IMR-90 (cell line): ENCODE data around the gene NAT14. TPM values are rescaled to one million over a fixed set of nuclear protein-coding genes. Genes with fewer than 3 reads are reported as not detected.

Experiments
- ATAC-seq: fragments of 200-7000 bp; cut with Tn5 transposase; 2 replicates; pipeline ENCODE4 v1.9.1; 2020; ENCODE audit warnings: low read depth, mild to moderate bottlenecking, moderate library complexity
- BruUV-seq: library from RNA; stranded (reverse); fragments of 400-500 nt; replicated peaks from 2 replicates; lab custom pipeline; 2021; lab: Mats Ljungman, UMichigan
- CTCF ChIA-PET: fragments of 300-600 bp; formaldehyde crosslinking; extraction: SDS; loops from one replicate; lab custom pipeline; 2021; ENCODE audit warnings: antibody characterized with exemption; lab: Yijun Ruan, JAX
- POLR2A ChIA-PET: fragments of 300-600 bp; sonication (Branson Sonifier 250); formaldehyde crosslinking; loops from one replicate; lab custom pipeline; 2022; ENCODE audit warnings: antibody characterized with exemption; ENCODE audit not compliant: unreplicated experiment; lab: Charles Lee
- DNase-seq: peaks from one replicate; pipeline ENCODE4 v3.0.0; 2013
- H2AFZ ChIP-seq: replicated peaks from 2 replicates; pipeline ENCODE3; 2013; ENCODE audit warnings: low read length, mild to moderate bottlenecking; ENCODE audit not compliant: poor library complexity
- H2AK5ac ChIP-seq: 2 replicates; pipeline ENCODE4 v1.6.1; 2013; ENCODE audit warnings: low read depth, low read length, inconsistent platforms
- H2AK9ac ChIP-seq: replicated peaks from 2 replicates; pipeline ENCODE3; 2013; ENCODE audit warnings: mild to moderate bottlenecking, low read depth, low read length, moderate library complexity; ENCODE audit not compliant: poor library complexity
- H2BK120ac ChIP-seq: 2 replicates; pipeline ENCODE4 v1.6.1; 2013; ENCODE audit warnings: low read depth, low read length, inconsistent platforms
- H2BK15ac ChIP-seq: 3 replicates; pipeline ENCODE4 v1.6.1; 2013; ENCODE audit warnings: low read depth, low read length, inconsistent platforms
- H2BK20ac ChIP-seq: 2 replicates; pipeline ENCODE4 v1.6.1; 2013; ENCODE audit warnings: low read depth, mild to moderate bottlenecking, inconsistent platforms, low read length, moderate library complexity
- H2BK5ac ChIP-seq: 2 replicates; pipeline ENCODE4 v1.6.1; 2013; ENCODE audit warnings: mild to moderate bottlenecking, low read depth, low read length, inconsistent platforms; ENCODE audit not compliant: poor library complexity, severe bottlenecking
- H3K14ac ChIP-seq: replicated peaks from 2 replicates; pipeline ENCODE4 v1.6.1; 2013; ENCODE audit warnings: low read depth, low read length, inconsistent platforms
- H3K18ac ChIP-seq: 2 replicates; pipeline ENCODE4 v1.6.1; 2013; ENCODE audit warnings: low read depth, low read length, control low read depth
- H3K23ac ChIP-seq: 2 replicates; pipeline ENCODE4 v1.6.1; 2013; ENCODE audit warnings: low read depth, low read length, inconsistent platforms
- H3K27ac ChIP-seq: 2 replicates; pipeline ENCODE4 v1.5.1; 2013; ENCODE audit warnings: mild to moderate bottlenecking, control low read depth, low read length; ENCODE audit not compliant: insufficient read depth
- H3K27me3 ChIP-seq: 2 replicates; pipeline ENCODE4 v1.6.1; 2013; ENCODE audit warnings: low read length; ENCODE audit not compliant: control insufficient read depth, insufficient read depth
- H3K36me3 ChIP-seq: 2 replicates; pipeline ENCODE4 v1.6.1; 2013; ENCODE audit warnings: low read length, mixed read lengths; ENCODE audit not compliant: control insufficient read depth, insufficient read depth
- H3K4ac ChIP-seq: 2 replicates; pipeline ENCODE4 v1.6.1; 2013; ENCODE audit warnings: low read depth, low read length, inconsistent platforms
- H3K4me1 ChIP-seq: 2 replicates; pipeline ENCODE4 v1.6.1; 2013; ENCODE audit warnings: low read length, mixed read lengths; ENCODE audit not compliant: control insufficient read depth, insufficient read depth
- H3K4me2 ChIP-seq: 2 replicates; pipeline ENCODE4 v1.6.1; 2013; ENCODE audit warnings: low read depth, mild to moderate bottlenecking, control low read depth, low read length, moderate library complexity
- H3K4me3 ChIP-seq: 2 replicates; pipeline ENCODE4 v1.5.1; 2013; ENCODE audit warnings: low read depth, mild to moderate bottlenecking, control low read depth, low read length, moderate library complexity; ENCODE audit not compliant: insufficient read depth
- H3K56ac ChIP-seq: 2 replicates; pipeline ENCODE4 v1.6.1; 2013; ENCODE audit warnings: low read length, inconsistent platforms; ENCODE audit not compliant: insufficient read depth; ENCODE audit errors: extremely low read depth
- H3K79me1 ChIP-seq, 2 experiments: 2 replicates each; pipeline ENCODE4 v1.6.1; 2013; ENCODE audit warnings: low read length in 2 of 2, inconsistent platforms in 1 of 2, low read depth in 1 of 2
- H3K9ac ChIP-seq: 2 replicates; pipeline ENCODE4 v1.6.1; 2013; ENCODE audit warnings: low read depth, low read length, control low read depth
- H3K9me1 ChIP-seq: 2 replicates; pipeline ENCODE4 v1.6.1; 2013; ENCODE audit warnings: low read length, inconsistent platforms; ENCODE audit not compliant: insufficient read depth
- H3K9me3 ChIP-seq: 2 replicates; pipeline ENCODE4 v1.6.1; 2013; ENCODE audit warnings: low read length; ENCODE audit not compliant: control insufficient read depth, insufficient read depth
- H4K20me1 ChIP-seq: 2 replicates; pipeline ENCODE4 v1.6.1; 2013; ENCODE audit warnings: low read length, inconsistent platforms; ENCODE audit not compliant: insufficient read depth
- H4K5ac ChIP-seq: 2 replicates; pipeline ENCODE4 v1.6.1; 2013; ENCODE audit warnings: mild to moderate bottlenecking, low read depth, low read length, control low read depth
- H4K8ac ChIP-seq, 2 experiments: 2 replicates each; pipeline ENCODE4 v1.6.1; 2013; ENCODE audit warnings: low read depth in 2 of 2, low read length in 2 of 2, control low read depth in 1 of 2, inconsistent platforms in 1 of 2
- H4K91ac ChIP-seq: 2 replicates; pipeline ENCODE4 v1.6.1; 2013; ENCODE audit warnings: low read depth, low read length, inconsistent platforms; ENCODE audit not compliant: insufficient read depth
- CEBPB ChIP-seq: IDR thresholded peaks from 2 replicates; pipeline ENCODE4 v1.6.1; 2012; ENCODE audit warnings: low read depth, low read length, improper control_type of control experiment
- WGBS, 2 experiments: methylation state at CpG; one replicate each; pipeline versions ENCODE4 v1.1.5 to v1.1.7; 2013; ENCODE audit warnings: missing lambda C conversion rate in 2 of 2; ENCODE audit not compliant: insufficient read length in 1 of 2; ENCODE audit errors: extremely low coverage in 2 of 2; 5-methylcytosine and 5-hydroxymethylcytosine counted together
- dilution Hi-C: fragments of 300-500 bp; cut with HindIII; formaldehyde crosslinking; loops from one replicate; pipeline ENCODE4 v1.14.3; 2018; ENCODE audit warnings: low sequenced_read_pairs; ENCODE audit not compliant: unreplicated experiment
- in situ Hi-C: fragments of 300-500 bp; cut with MboI; formaldehyde crosslinking; loops from 3 replicates; pipeline ENCODE4 v1.14.3; 2019; ENCODE audit warnings: low sequenced_read_pairs, inconsistent platforms, mixed read lengths
- intact Hi-C: fragments of 100-400 bp; cut with micrococcal nuclease; formaldehyde crosslinking; loops from 2 replicates; pipeline ENCODE4 v1.10.0; 2022
- polyA plus RNA-seq, 3 experiments: library from polyadenylated mRNA; depleted of rRNA; stranded (reverse); fragments of >200 nt; gene quantifications; 2 replicates each; pipeline ENCODE4 v1.2.3, GENCODE V29; 2012; ENCODE audit warnings: low replicate concordance in 1 of 3
- total RNA-seq: library from RNA; depleted of rRNA; stranded (reverse); fragments of >200 nt; gene quantifications from 2 replicates; pipeline ENCODE4 v1.2.3, GENCODE V29; 2012

Gene NAT14
- total and polyA plus RNA-seq, 2 of the 4 experiments (the other 2 are of a cell fraction): 4.3 to 41.2 TPM

DNA sequence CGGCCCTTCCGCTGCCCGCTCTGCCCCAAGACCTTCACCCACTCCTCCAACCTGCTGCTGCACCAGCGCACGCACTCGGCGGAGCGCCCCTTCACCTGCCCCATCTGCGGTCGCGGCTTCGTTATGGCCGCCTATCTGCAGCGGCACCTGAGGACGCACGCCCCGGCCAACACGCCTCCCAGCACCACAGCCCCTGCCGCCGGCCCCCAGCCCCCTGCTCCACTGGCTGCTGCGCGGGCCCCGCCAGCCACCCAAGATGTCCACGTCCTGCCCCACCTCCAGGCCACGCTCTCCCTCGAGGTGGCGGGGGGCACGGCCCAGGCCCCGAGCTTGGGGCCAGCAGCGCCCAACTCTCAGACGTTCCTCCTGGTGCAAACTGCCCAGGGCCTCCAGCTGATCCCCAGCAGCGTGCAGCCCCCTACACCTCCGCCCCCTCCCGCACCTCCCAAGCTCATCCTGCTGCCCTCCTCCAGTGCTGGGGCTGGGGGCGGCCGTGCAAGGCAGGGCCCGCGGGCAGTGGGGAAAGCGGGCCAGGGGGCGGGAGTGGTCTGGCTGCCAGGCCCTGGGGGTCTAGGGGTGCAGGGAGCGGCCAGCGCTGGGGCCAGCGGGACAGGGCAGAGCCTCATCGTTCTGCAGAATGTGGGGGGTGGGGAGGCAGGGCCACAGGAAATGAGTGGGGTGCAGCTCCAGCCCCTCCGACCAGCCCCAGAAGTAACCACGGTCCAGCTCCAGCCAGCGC is 1.9 kb upstream of the NAT14 start:
- H3K79me1 ChIP-seq: peaks cover 13 to 50% of the 10 kb centered on the region in 2 experiments
- DNase-seq: no peak
- H3K27me3 ChIP-seq: no peaks in the 10 kb centered on the region
- no peak overlapping the region for H2BK120ac ChIP-seq
- in situ Hi-C loops: loop anchor here (25.0 kb wide), 1 partner anchor 1021 kb away; the partner anchor contains the start of genes CDC42EP5 and LENG9
- no peak overlapping the region for H3K23ac ChIP-seq
- H3K27ac ChIP-seq: no peak overlapping the region
- CTCF ChIA-PET: no interaction called here
- H2AK5ac ChIP-seq: no peak overlapping the region
- H3K14ac ChIP-seq: no peak overlapping the region
- H4K8ac ChIP-seq: no peak overlapping the region
- peak overlapping the region; percentile 82 for H2AK9ac ChIP-seq
- no peak overlapping the region for H2BK5ac ChIP-seq
- H3K36me3 ChIP-seq: peaks cover 12% of the 10 kb centered on the region; the same call in 1 of the 2 replicates
- no peak for ATAC-seq
- H3K9ac ChIP-seq: no peak overlapping the region
- POLR2A ChIA-PET: no interaction called here
- intact Hi-C loops: no loop called here
- peaks cover 21% of the 10 kb centered on the region for H3K4me1 ChIP-seq
- no peak overlapping the region for H4K5ac ChIP-seq
- H4K20me1 ChIP-seq: peaks cover 4% of the 10 kb centered on the region; the same call in 1 of the 2 replicates
- dilution Hi-C loops: no loop called here
- no peak overlapping the region for H2BK20ac ChIP-seq
- H3K9me3 ChIP-seq: no peaks in the 10 kb centered on the region
- 94% methylated on average over 25 of the region's 47 CpGs; no CpG with 5 or more reads in 1 of the 2 experiments for WGBS, 2 experiments
- no peak for TF ChIP-seq CEBPB
- no peak overlapping the region for H3K4me3 ChIP-seq
- H3K4ac ChIP-seq: no peak overlapping the region
- no TSS peak for BruUV-seq
- H3K9me1 ChIP-seq: peaks cover 13% of the 10 kb centered on the region
- no peak overlapping the region for H3K56ac ChIP-seq
- no peak overlapping the region for H3K4me2 ChIP-seq
- no peak overlapping the region for H3K18ac ChIP-seq
- H2BK15ac ChIP-seq: no peak overlapping the region
- no peak overlapping the region for H4K91ac ChIP-seq
- H2AFZ ChIP-seq: peak overlapping the region; percentile 21
